KMS-11 (cell line): Measurements from ENCODE around the gene GNAT1.
A peak's percentile ranks its signal among the peaks of the same experiment; 100 is the strongest.

Experiments used
- H2AFZ ChIP-seq: fragments of 200-600 bp; sonication (generic); 2 replicates; pipeline ENCODE4 v1.6.1; 2016; ENCODE audit warnings: antibody characterized with exemption, mixed run types, low read depth
- H3K27ac ChIP-seq: fragments of 200-600 bp; sonication (generic); 2 replicates; pipeline ENCODE4 v1.6.1; 2016; ENCODE audit warnings: mild to moderate bottlenecking, mixed run types
- H3K27me3 ChIP-seq: fragments of 200-600 bp; sonication (generic); 2 replicates; pipeline ENCODE4 v1.6.1; 2017; ENCODE audit warnings: mild to moderate bottlenecking, low read depth, mixed run types, moderate library complexity; ENCODE audit not compliant: insufficient read depth
- H3K36me3 ChIP-seq: fragments of 200-600 bp; sonication (generic); 2 replicates; pipeline ENCODE4 v1.6.1; 2017; ENCODE audit warnings: mild to moderate bottlenecking, mixed run types; ENCODE audit not compliant: insufficient read depth
- H3K4me1 ChIP-seq: fragments of 200-600 bp; sonication (generic); 2 replicates; pipeline ENCODE4 v1.6.1; 2016; ENCODE audit warnings: mild to moderate bottlenecking, low read depth, mixed run types; ENCODE audit not compliant: poor library complexity, severe bottlenecking
- H3K4me2 ChIP-seq: fragments of 200-600 bp; sonication (generic); 2 replicates; pipeline ENCODE4 v1.7.0; 2016; ENCODE audit warnings: mild to moderate bottlenecking, mixed run types
- H3K4me3 ChIP-seq: fragments of 200-600 bp; sonication (generic); IDR thresholded peaks from 2 replicates; pipeline ENCODE4 v1.6.1; 2017; ENCODE audit warnings: low read depth, low read length, mixed read lengths; ENCODE audit not compliant: insufficient read depth
- H3K79me2 ChIP-seq: fragments of 200-600 bp; sonication (generic); 2 replicates; pipeline ENCODE4 v1.6.1; 2016; ENCODE audit warnings: low read depth, mixed run types; ENCODE audit not compliant: insufficient read depth
- H3K9ac ChIP-seq: fragments of 200-600 bp; sonication (generic); 2 replicates; pipeline ENCODE4 v1.6.1; 2016; ENCODE audit warnings: mild to moderate bottlenecking, mixed run types
- H4K20me1 ChIP-seq: fragments of 200-600 bp; sonication (generic); 2 replicates; pipeline ENCODE4 v1.6.1; 2016; ENCODE audit warnings: mild to moderate bottlenecking, mixed run types; ENCODE audit not compliant: insufficient read depth
- CTCF ChIP-seq: fragments of 200-600 bp; sonication (generic); conservative IDR thresholded peaks from 2 replicates; pipeline ENCODE4 v1.6.1; 2017; ENCODE audit warnings: low read depth, mild to moderate bottlenecking, antibody characterized with exemption, low read length, moderate library complexity, mixed read lengths

Gene GNAT1

GRCh38 chr3:50194903-50195500 lies 3.6 kb downstream of the GNAT1 start:
- Histone ChIP-seq H4K20me1 (no peaks in the 10 kb centered on the region), H3K27me3 (peaks cover 33% of the 10 kb centered on the region; the same call in 1 of the 2 replicates), H2AFZ (no peak overlapping the region), H3K9ac (no peak overlapping the region), H3K4me1 (no peaks in the 10 kb centered on the region), H3K4me3 (no peak overlapping the region), H3K4me2 (no peak overlapping the region), H3K36me3 (no peaks in the 10 kb centered on the region), H3K27ac (no peak overlapping the region), H3K79me2 (no peaks in the 10 kb centered on the region)
- peak; percentile 15; the same call in 1 of the 2 replicates for TF ChIP-seq CTCF

GRCh38 chr3:50195501-50196252 lies 4.3 kb downstream of the GNAT1 start:
- no peak overlapping the region for H2AFZ ChIP-seq
- no peak overlapping the region for H3K4me3 ChIP-seq
- H3K9ac ChIP-seq: no peak overlapping the region
- TF ChIP-seq CTCF: no peak
- no peaks in the 10 kb centered on the region for H3K4me1 ChIP-seq
- no peak overlapping the region for H3K27ac ChIP-seq
- H3K36me3 ChIP-seq: no peaks in the 10 kb centered on the region
- peaks cover 34% of the 10 kb centered on the region; the same call in 1 of the 2 replicates for H3K27me3 ChIP-seq
- H3K4me2 ChIP-seq: no peak overlapping the region
- no peaks in the 10 kb centered on the region for H3K79me2 ChIP-seq
- H4K20me1 ChIP-seq: no peaks in the 10 kb centered on the region

- H3K27ac ChIP-seq: no peak overlapping the region
- H2AFZ ChIP-seq: no peak overlapping the region
- no peaks in the 10 kb centered on the region for H3K79me2 ChIP-seq
- no peak for TF ChIP-seq CTCF
- no peak overlapping the region for H3K4me3 ChIP-seq
- H4K20me1 ChIP-seq: no peaks in the 10 kb centered on the region
- H3K4me1 ChIP-seq: no peaks in the 10 kb centered on the region
- peaks cover 41% of the 10 kb centered on the region; the same call in 1 of the 2 replicates for H3K27me3 ChIP-seq
- no peak overlapping the region for H3K9ac ChIP-seq
- H3K36me3 ChIP-seq: no peaks in the 10 kb centered on the region
- H3K4me2 ChIP-seq: no peak overlapping the region
Observed at GRCh38 chr3:50196253-50196801, 4.9 kb downstream of the GNAT1 start.

GRCh38 chr3:50201573-50202315 lies 10.3 kb downstream of the GNAT1 start:
- Histone ChIP-seq H2AFZ (no peak overlapping the region), H3K9ac (no peak overlapping the region), H3K79me2 (no peaks in the 10 kb centered on the region), H3K4me1 (no peaks in the 10 kb centered on the region), H3K27ac (no peak overlapping the region), H3K36me3 (no peaks in the 10 kb centered on the region), H3K4me2 (no peak overlapping the region), H4K20me1 (no peaks in the 10 kb centered on the region), H3K4me3 (no peak overlapping the region), H3K27me3 (peaks cover 80% of the 10 kb centered on the region)
- TF ChIP-seq CTCF: no peak
